H1 (cell line): ENCODE results near the gene BEAN1. TPM values are rescaled to one million over a fixed set of nuclear protein-coding genes. Genes with fewer than 3 reads are reported as not detected.

Experiments used
- CTCF ChIA-PET: fragments of 300-600 bp; sonication (Branson Sonifier 250); formaldehyde crosslinking; loops from one replicate; lab custom pipeline; 2021; ENCODE audit not compliant: partially characterized antibody; lab: Charles Lee
- POLR2A ChIA-PET: fragments of 300-600 bp; sonication (Branson Sonifier 250); formaldehyde crosslinking; loops from one replicate; lab custom pipeline; 2021; ENCODE audit warnings: inconsistent platforms; ENCODE audit not compliant: partially characterized antibody; lab: Charles Lee
- DNase-seq, 2 experiments: peaks; one replicate each; pipeline versions ENCODE4 v3.0.0 to v3.0.0-alpha.2; 2010 to 2022; ENCODE audit warnings: low spot score in 2 of 2, low read depth in 1 of 2, mixed read lengths in 1 of 2
- FAIRE-seq: peaks from 2 replicates; lab custom pipeline; 2011; peaks lifted over from hg19 to GRCh38; lab: Jason Lieb, UNC
- H2AFZ ChIP-seq: 2 replicates; pipeline ENCODE4 v1.8.1; 2012; ENCODE audit warnings: low read length, inconsistent platforms
- H2AK5ac ChIP-seq: 2 replicates; pipeline ENCODE4 v1.6.1; 2013; ENCODE audit warnings: low read depth, low read length
- H2BK120ac ChIP-seq: replicated peaks from 2 replicates; pipeline ENCODE3; 2013; ENCODE audit warnings: low read depth, low read length, inconsistent platforms
- H2BK12ac ChIP-seq: 2 replicates; pipeline ENCODE4 v1.6.1; 2013; ENCODE audit warnings: low read depth, low read length
- H2BK15ac ChIP-seq: 2 replicates; pipeline ENCODE4 v1.6.1; 2013; ENCODE audit warnings: low read length
- H2BK20ac ChIP-seq: 2 replicates; pipeline ENCODE4 v1.6.1; 2013; ENCODE audit warnings: low read length
- H2BK5ac ChIP-seq: 2 replicates; pipeline ENCODE4 v1.6.1; 2013; ENCODE audit warnings: low read depth, low read length
- H3K14ac ChIP-seq: 2 replicates; pipeline ENCODE4 v1.6.1; 2013; ENCODE audit warnings: inconsistent platforms; ENCODE audit not compliant: insufficient read length
- H3K18ac ChIP-seq: 2 replicates; pipeline ENCODE4 v1.6.1; 2013; ENCODE audit warnings: low read length; ENCODE audit errors: extremely low read depth
- H3K23ac ChIP-seq: 2 replicates; pipeline ENCODE4 v1.6.1; 2013; ENCODE audit warnings: inconsistent platforms; ENCODE audit not compliant: insufficient read length
- H3K23me2 ChIP-seq: 2 replicates; pipeline ENCODE4 v1.6.1; 2013; ENCODE audit warnings: low read depth, low read length
- H3K27ac ChIP-seq: 2 replicates; pipeline ENCODE4 v1.6.1; 2011; ENCODE audit warnings: low read depth, low read length, inconsistent platforms
- H3K27me3 ChIP-seq, 4 experiments: replicated peaks in 1 of 4; 1 replicate in 1 of 4; 2 replicates in 3 of 4; pipeline versions ENCODE4 v1.6.1 to v1.8.1; 2011 to 2013; ENCODE audit warnings: low read length in 3 of 4, mild to moderate bottlenecking in 3 of 4, inconsistent platforms in 2 of 4, mixed read lengths in 2 of 4, moderate library complexity in 1 of 4; ENCODE audit not compliant: control insufficient read depth in 3 of 4, insufficient read depth in 3 of 4; ENCODE audit errors: extremely low read depth in 1 of 4
- H3K36me3 ChIP-seq, 4 experiments: 2 replicates each; pipeline versions ENCODE4 v1.6.1 to v1.8.1; 2011 to 2013; ENCODE audit warnings: mild to moderate bottlenecking in 4 of 4, low read length in 3 of 4, moderate library complexity in 2 of 4, control low read depth in 1 of 4, inconsistent platforms in 1 of 4; ENCODE audit not compliant: insufficient read depth in 4 of 4, control insufficient read depth in 2 of 4
- H3K4ac ChIP-seq: replicated peaks from 2 replicates; pipeline ENCODE3; 2013; ENCODE audit warnings: low read length, low read depth, mixed read lengths, inconsistent platforms; ENCODE audit not compliant: insufficient read length
- H3K4me1 ChIP-seq, 4 experiments: replicated peaks in 1 of 4; 1 replicate in 1 of 4; 2 replicates in 3 of 4; pipeline versions ENCODE4 v1.6.1 to v1.8.1; 2011 to 2013; ENCODE audit warnings: low read length in 3 of 4, inconsistent platforms in 2 of 4, mixed read lengths in 1 of 4; ENCODE audit not compliant: insufficient read depth in 4 of 4, control insufficient read depth in 3 of 4
- H3K4me2 ChIP-seq, 2 experiments: 2 replicates each; pipeline versions ENCODE4 v1.6.1 to v1.8.1; 2011 to 2013; ENCODE audit warnings: low read depth in 2 of 2, low read length in 2 of 2, control low read depth in 1 of 2, inconsistent platforms in 1 of 2, mild to moderate bottlenecking in 1 of 2; ENCODE audit not compliant: insufficient read depth in 1 of 2
- H3K4me3 ChIP-seq, 4 experiments: fragments of 200-600, 300-600 bp in 1 of 4; sonication (generic), shearing (Covaris generic), sonication (Bioruptor Twin) in 1 of 4; 2 replicates each; pipeline versions ENCODE4 v1.5.1 to v1.8.1; 2011 to 2016; ENCODE audit warnings: low read length in 4 of 4, low read depth in 3 of 4, control low read depth in 2 of 4, inconsistent platforms in 2 of 4, mild to moderate bottlenecking in 2 of 4, mixed read lengths in 1 of 4, moderate library complexity in 1 of 4; ENCODE audit not compliant: insufficient read depth in 2 of 4; ENCODE audit errors: extremely low read depth in 1 of 4
- H3K56ac ChIP-seq: replicated peaks from 2 replicates; pipeline ENCODE3; 2013; ENCODE audit warnings: low read depth, mild to moderate bottlenecking, mixed read lengths, low read length, inconsistent platforms; ENCODE audit not compliant: insufficient read length
- H3K79me1 ChIP-seq: 2 replicates; pipeline ENCODE4 v1.6.1; 2013; ENCODE audit warnings: low read depth, low read length, control low read depth
- H3K79me2 ChIP-seq, 2 experiments: 2 replicates each; pipeline versions ENCODE4 v1.6.1 to v1.8.1; 2012 to 2013; ENCODE audit warnings: low read length in 2 of 2, mild to moderate bottlenecking in 2 of 2, inconsistent platforms in 1 of 2; ENCODE audit not compliant: insufficient read depth in 2 of 2, control insufficient read depth in 1 of 2
- H3K9ac ChIP-seq, 4 experiments: replicated peaks in 1 of 4; 1 replicate in 1 of 4; 2 replicates in 3 of 4; pipeline versions ENCODE4 v1.6.1 to v1.8.1; 2011 to 2013; ENCODE audit warnings: low read depth in 3 of 4, low read length in 3 of 4, control low read depth in 2 of 4, mild to moderate bottlenecking in 2 of 4, moderate library complexity in 2 of 4, inconsistent platforms in 1 of 4; ENCODE audit errors: extremely low read depth in 1 of 4
- H3K9me3 ChIP-seq, 2 experiments: 2 replicates each; pipeline versions ENCODE4 v1.6.1 to v1.8.1; 2012 to 2013; ENCODE audit warnings: mild to moderate bottlenecking in 2 of 2, moderate library complexity in 2 of 2, control low read depth in 1 of 2, inconsistent platforms in 1 of 2, low read depth in 1 of 2, low read length in 1 of 2, mixed read lengths in 1 of 2; ENCODE audit not compliant: insufficient read depth in 2 of 2
- H4K20me1 ChIP-seq, 2 experiments: replicated peaks in 1 of 2; 2 replicates each; pipeline versions ENCODE3 to v1.8.1; 2011 to 2013; ENCODE audit warnings: inconsistent platforms in 2 of 2, low read length in 2 of 2, mild to moderate bottlenecking in 1 of 2; ENCODE audit not compliant: insufficient read depth in 2 of 2, control insufficient read depth in 1 of 2
- H4K5ac ChIP-seq: 2 replicates; pipeline ENCODE4 v1.6.1; 2013; ENCODE audit warnings: low read length, low read depth, mixed read lengths, inconsistent platforms; ENCODE audit not compliant: insufficient read length
- H4K8ac ChIP-seq: 2 replicates; pipeline ENCODE4 v1.8.0; 2013; ENCODE audit warnings: mild to moderate bottlenecking, moderate library complexity, low read length, inconsistent platforms; ENCODE audit not compliant: insufficient read depth; ENCODE audit errors: extremely low read depth
- H4K91ac ChIP-seq: replicated peaks from 2 replicates; pipeline ENCODE3; 2013; ENCODE audit warnings: low read length, mixed read lengths, inconsistent platforms; ENCODE audit not compliant: insufficient read length
- BCL11A ChIP-seq, 2 experiments: IDR thresholded peaks; one replicate each; pipeline ENCODE4 v1.6.1; 2011; ENCODE audit warnings: low read depth in 2 of 2, low read length in 2 of 2, mild to moderate bottlenecking in 2 of 2
- CHD2 ChIP-seq: IDR thresholded peaks from 2 replicates; pipeline ENCODE4 v1.6.1; 2012; ENCODE audit warnings: low read length, improper control_type of control experiment
- JUND ChIP-seq: IDR thresholded peaks from 2 replicates; pipeline ENCODE4 v1.6.1; 2011; ENCODE audit warnings: mild to moderate bottlenecking, improper control_type of control experiment, low read length
- POLR2A ChIP-seq, 2 experiments: IDR thresholded peaks; 1 replicate in 1 of 2; 2 replicates in 1 of 2; pipeline ENCODE4 v1.6.1; 2011; ENCODE audit warnings: low read depth in 2 of 2, low read length in 2 of 2, mild to moderate bottlenecking in 2 of 2; ENCODE audit errors: control extremely low read depth in 1 of 2
- SP2 ChIP-seq: IDR thresholded peaks from 2 replicates; pipeline ENCODE4 v1.6.1; 2012; ENCODE audit warnings: mild to moderate bottlenecking, low read length, inconsistent platforms
- SP4 ChIP-seq: IDR thresholded peaks from 2 replicates; pipeline ENCODE4 v1.6.1; 2012; ENCODE audit warnings: low read length, inconsistent platforms
- WGBS, 2 experiments: shearing (Covaris generic) in 1 of 2; methylation state at CpG; one replicate each; pipeline versions ENCODE4 v1.1.6 to v1.1.7; 2013 to 2015; ENCODE audit warnings: low lambda C conversion rate in 2 of 2, mixed read lengths in 2 of 2, inconsistent platforms in 1 of 2, low coverage in 1 of 2, missing lambda C conversion rate in 1 of 2; ENCODE audit not compliant: insufficient replicate concordance in 2 of 2, insufficient coverage in 1 of 2, insufficient read length in 1 of 2; ENCODE audit errors: extremely low coverage in 1 of 2, missing lambda C conversion rate in 1 of 2; 5-methylcytosine and 5-hydroxymethylcytosine counted together
- polyA plus RNA-seq, 7 experiments: library from polyadenylated mRNA; depleted of rRNA in 3 of 7; stranded (reverse) in 5 of 7; unstranded in 2 of 7; fragments of >200 nt in 5 of 7; fragments of 200-250 nt in 2 of 7; gene quantifications; 1 replicate in 5 of 7; 2 replicates in 1 of 7; 4 replicates in 1 of 7; pipeline versions ENCODE4 v1.2.1 to v1.2.3, GENCODE V29; 2011 to 2013; ENCODE audit warnings: missing spikeins in 2 of 7, mixed read lengths in 2 of 7
- total RNA-seq: library from RNA; stranded (reverse); fragmentation: NEBNext Ultra II Directional; extraction: Animal tissue kit (Norgen Biotek cat#: 25700); gene quantifications from 2 replicates; pipeline ENCODE4 v1.2.1, GENCODE V29; 2021

The BEAN1 gene
- total and polyA plus RNA-seq, 2 of the 8 experiments (the other 6 are each of a cell fraction or from before 2014, with no cell fraction given): 0.08 TPM; not detected in 1

DNA sequence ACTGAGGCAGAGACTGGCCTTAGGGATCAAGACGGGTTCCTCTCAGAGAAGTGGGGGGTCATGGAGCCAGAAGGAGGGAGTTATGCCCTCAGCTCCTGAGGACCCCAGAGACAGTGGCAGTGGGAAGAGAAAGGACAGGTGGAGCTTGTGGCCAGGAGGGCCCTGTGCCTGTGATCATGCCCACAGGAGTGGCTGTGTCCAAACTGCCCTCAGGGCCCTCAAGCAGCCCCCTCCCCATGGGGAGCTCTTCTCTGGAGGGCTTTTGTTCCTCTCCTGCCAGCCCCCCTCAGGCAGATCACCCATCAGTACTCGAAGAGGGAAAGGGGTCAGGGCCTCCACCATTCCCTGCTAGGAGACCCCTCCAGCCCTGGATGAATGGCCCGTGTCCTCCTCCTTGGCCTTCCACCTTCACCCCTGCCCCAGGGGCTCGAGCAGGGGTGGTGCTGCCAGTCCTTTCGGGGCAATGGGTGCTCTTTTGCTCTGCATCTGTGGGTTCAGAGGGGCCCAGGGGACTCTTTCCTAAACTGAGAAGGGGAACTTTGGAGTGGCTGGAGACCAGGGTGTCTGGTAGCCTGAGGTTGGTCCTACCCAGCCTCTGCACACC, 52.7 kb downstream of the BEAN1 start:
- CTCF ChIA-PET: interaction anchor here (0.7 to 15.3 kb wide), 21 partner anchors 8 to 213 kb away, joined by 3 to 226 read pairs (median 5); partner anchors contain the start of gene BEAN1
- H4K91ac ChIP-seq: no peak overlapping the region

More for the DNA sequence above, 52.7 kb downstream of the BEAN1 start:
- peaks cover 0 to 3% (median 0%) of the 10 kb centered on the region in 4 experiments; a peak in 1 of 7 replicates for H3K27me3 ChIP-seq
- no peak overlapping the region for H2BK20ac ChIP-seq
- no peak overlapping the region for H2BK15ac ChIP-seq
- no peaks in the 10 kb centered on the region for H3K79me2 ChIP-seq
- POLR2A ChIA-PET: interaction anchor here (1.1 kb wide), 1 partner anchor 32 kb away, joined by 3 read pairs; no protein-coding TSS in a partner anchor
- no peak overlapping the region for H3K4me2 ChIP-seq
- no peak overlapping the region for H3K4me3 ChIP-seq
- H4K8ac ChIP-seq: peak overlapping the region; percentile 22; the same call in 1 of the 2 replicates
- H2AK5ac ChIP-seq: no peak overlapping the region
- no peaks in the 10 kb centered on the region for H3K79me1 ChIP-seq
- H3K56ac ChIP-seq: no peak overlapping the region
- no peak for FAIRE-seq
- DNase-seq: no peak
- no peak overlapping the region for H4K5ac ChIP-seq
- no peak overlapping the region for H3K27ac ChIP-seq
- H2AFZ ChIP-seq: no peak overlapping the region
- no peak overlapping the region for H2BK5ac ChIP-seq
- no peaks in the 10 kb centered on the region; a peak in 1 of 8 replicates for H3K36me3 ChIP-seq
- H2BK12ac ChIP-seq: no peak overlapping the region; the same call in 1 of the 2 replicates
- H4K20me1 ChIP-seq: no peaks in the 10 kb centered on the region
- H3K4me1 ChIP-seq: peaks cover 0 to 11% (median 3%) of the 10 kb centered on the region in 4 experiments; a peak in 6 of 7 replicates
- no peak overlapping the region for H3K4ac ChIP-seq
- H3K9me3 ChIP-seq: no peaks in the 10 kb centered on the region
- TF ChIP-seq SP4: no peak
- no peak for TF ChIP-seq JUND
- TF ChIP-seq SP2: no peak
- TF ChIP-seq POLR2A (IDR thresholded peaks at IDR 0.05; ENCODE audit: control extremely low read depth in 1 of 2, low read depth in 2 of 2, low read length in 2 of 2): no peak
- TF ChIP-seq CHD2: no peak
- TF ChIP-seq BCL11A (IDR thresholded peaks at IDR 0.05; ENCODE audit: low read depth in 2 of 2, low read length in 2 of 2): no peak
- H3K23ac ChIP-seq: no peak overlapping the region
- H2BK120ac ChIP-seq: no peak overlapping the region
- no peak overlapping the region for H3K9ac ChIP-seq
- no peak overlapping the region for H3K18ac ChIP-seq
- WGBS, 2 experiments: 82% methylated on average over 5 of the region's 5 CpGs; no CpG with 5 or more reads in 1 of the 2 experiments
- H3K14ac ChIP-seq: no peak overlapping the region
- no peaks in the 10 kb centered on the region for H3K23me2 ChIP-seq
